ENCODE data around the gene AK3.

AK3 gene

GRCh38 chr9:4690144-4690543 lies 50.9 kb downstream of the AK3 start:
- TF ChIP-seq, protein P1, sequence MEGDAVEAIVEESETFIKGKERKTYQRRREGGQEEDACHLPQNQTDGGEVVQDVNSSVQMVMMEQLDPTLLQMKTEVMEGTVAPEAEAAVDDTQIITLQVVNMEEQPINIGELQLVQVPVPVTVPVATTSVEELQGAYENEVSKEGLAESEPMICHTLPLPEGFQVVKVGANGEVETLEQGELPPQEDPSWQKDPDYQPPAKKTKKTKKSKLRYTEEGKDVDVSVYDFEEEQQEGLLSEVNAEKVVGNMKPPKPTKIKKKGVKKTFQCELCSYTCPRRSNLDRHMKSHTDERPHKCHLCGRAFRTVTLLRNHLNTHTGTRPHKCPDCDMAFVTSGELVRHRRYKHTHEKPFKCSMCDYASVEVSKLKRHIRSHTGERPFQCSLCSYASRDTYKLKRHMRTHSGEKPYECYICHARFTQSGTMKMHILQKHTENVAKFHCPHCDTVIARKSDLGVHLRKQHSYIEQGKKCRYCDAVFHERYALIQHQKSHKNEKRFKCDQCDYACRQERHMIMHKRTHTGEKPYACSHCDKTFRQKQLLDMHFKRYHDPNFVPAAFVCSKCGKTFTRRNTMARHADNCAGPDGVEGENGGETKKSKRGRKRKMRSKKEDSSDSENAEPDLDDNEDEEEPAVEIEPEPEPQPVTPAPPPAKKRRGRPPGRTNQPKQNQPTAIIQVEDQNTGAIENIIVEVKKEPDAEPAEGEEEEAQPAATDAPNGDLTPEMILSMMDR (IDR thresholded peaks at IDR 0.05; ENCODE audit: insufficient read depth, low read depth, low read length, missing control alignments): no peak
- H3K4me3 ChIP-seq (ENCODE audit: low read length): no peak overlapping the region
- DNase-seq (ENCODE audit: low read depth): no peak

DNA sequence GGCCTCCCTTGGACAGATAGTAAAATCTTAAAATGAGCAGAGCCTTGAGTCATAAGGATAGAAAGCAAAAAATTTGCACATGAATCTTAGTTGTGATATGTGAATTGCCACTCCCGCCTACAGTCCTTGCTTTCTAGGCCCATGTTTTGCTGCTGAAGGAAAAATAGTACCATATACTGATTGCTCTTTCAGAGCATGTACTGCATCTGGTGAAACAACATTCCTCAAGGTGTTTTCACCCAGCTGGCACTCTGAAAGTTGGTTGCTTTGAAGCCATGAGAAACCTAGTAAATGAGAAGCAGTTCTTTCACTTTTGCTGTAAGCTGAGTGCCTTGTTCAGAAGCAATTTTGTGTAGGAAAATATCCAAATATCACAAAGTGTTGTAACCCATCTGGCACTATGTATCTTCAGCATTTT lies 51.3 kb downstream of the AK3 start:
- TF ChIP-seq, protein P1 (IDR thresholded peaks at IDR 0.05; ENCODE audit: insufficient read depth, low read depth, low read length, missing control alignments): no peak
- no peak overlapping the region for H3K4me3 ChIP-seq (ENCODE audit: low read length)
- DNase-seq (ENCODE audit: low read depth): peak; percentile 83

GRCh38 chr9:4689021-4689420 lies 52.0 kb downstream of the AK3 start:
- no peak for DNase-seq (ENCODE audit: low read depth)
- TF ChIP-seq, protein P1 (IDR thresholded peaks at IDR 0.05; ENCODE audit: insufficient read depth, low read depth, low read length, missing control alignments): no peak
- H3K4me3 ChIP-seq (ENCODE audit: low read length): no peak overlapping the region

GRCh38 chr9:4686584-4686983 lies 54.4 kb downstream of the AK3 start:
- H3K4me3 ChIP-seq (ENCODE audit: low read length): no peak overlapping the region
- DNase-seq (ENCODE audit: low read depth): no peak
- TF ChIP-seq, protein P1 (IDR thresholded peaks at IDR 0.05; ENCODE audit: insufficient read depth, low read depth, low read length, missing control alignments): no peak

GRCh38 chr9:4686112-4686511 lies 54.9 kb downstream of the AK3 start:
- no peak for DNase-seq (ENCODE audit: low read depth)
- no peak overlapping the region for H3K4me3 ChIP-seq (ENCODE audit: low read length)
- TF ChIP-seq, protein P1 (IDR thresholded peaks at IDR 0.05; ENCODE audit: insufficient read depth, low read depth, low read length, missing control alignments): no peak

GRCh38 chr9:4684820-4685219 lies 56.2 kb downstream of the AK3 start:
- no peak overlapping the region for H3K4me3 ChIP-seq (ENCODE audit: low read length)
- TF ChIP-seq, protein P1 (IDR thresholded peaks at IDR 0.05; ENCODE audit: insufficient read depth, low read depth, low read length, missing control alignments): no peak
- DNase-seq (ENCODE audit: low read depth): no peak

GRCh38 chr9:4680750-4681149 lies 60.3 kb downstream of the AK3 start:
- no peak for DNase-seq (ENCODE audit: low read depth)
- H3K4me3 ChIP-seq (ENCODE audit: low read length): peak overlapping the region; percentile 88
- TF ChIP-seq, protein P1 (IDR thresholded peaks at IDR 0.05; ENCODE audit: insufficient read depth, low read depth, low read length, missing control alignments): no peak
